ENCODE results near the gene ST6GALNAC5. TPM values are rescaled to one million over a fixed set of nuclear protein-coding genes. Genes with fewer than 3 reads are reported as not detected.

The ST6GALNAC5 gene
- total RNA-seq, 1 experiment from 2014 or later, result not detected

DNA sequence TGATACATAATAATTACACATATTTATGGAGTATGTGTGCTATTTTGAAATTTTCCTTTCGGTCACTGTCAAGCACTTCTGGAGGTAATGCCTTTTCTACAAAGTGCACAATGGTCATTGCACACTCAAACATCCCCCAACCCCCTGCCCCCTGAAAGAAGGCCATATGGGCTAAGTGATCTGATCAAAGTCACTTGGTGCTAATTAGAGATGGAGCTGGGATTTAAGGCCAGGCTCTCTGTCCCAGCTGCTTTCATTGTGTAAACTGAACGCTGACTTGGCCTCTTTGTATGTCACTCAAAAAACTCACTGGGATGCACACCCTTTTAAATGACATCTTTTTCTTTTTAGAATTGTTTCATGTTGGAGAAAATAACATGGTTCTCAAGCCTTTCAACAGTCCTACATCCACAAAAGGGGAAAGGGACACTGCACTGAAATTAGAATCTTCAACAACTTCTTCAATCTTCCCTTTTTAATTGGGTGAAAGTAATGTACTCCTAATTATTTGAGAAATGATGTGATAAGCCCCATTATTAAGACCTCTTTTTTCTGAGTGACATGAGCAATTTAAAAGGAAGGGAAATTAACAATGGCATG, 149.2 kb downstream of the ST6GALNAC5 start:
- ATAC-seq (no peak), DNase-seq (ENCODE audit: low read depth, low spot score) (no peak)
- TF ChIP-seq CTCF (IDR thresholded peaks at IDR 0.05) (no peak), TCF7L2 (IDR thresholded peaks at IDR 0.05; ENCODE audit: low read depth, low read length) (no peak), SIN3A (IDR thresholded peaks at IDR 0.05; ENCODE audit: borderline replicate concordance, insufficient read depth, low read depth, low read length) (no peak), POLR2AphosphoS5 (IDR thresholded peaks at IDR 0.05; ENCODE audit: low read depth, low read length) (no peak)
- TF ChIP-seq, protein P1, sequence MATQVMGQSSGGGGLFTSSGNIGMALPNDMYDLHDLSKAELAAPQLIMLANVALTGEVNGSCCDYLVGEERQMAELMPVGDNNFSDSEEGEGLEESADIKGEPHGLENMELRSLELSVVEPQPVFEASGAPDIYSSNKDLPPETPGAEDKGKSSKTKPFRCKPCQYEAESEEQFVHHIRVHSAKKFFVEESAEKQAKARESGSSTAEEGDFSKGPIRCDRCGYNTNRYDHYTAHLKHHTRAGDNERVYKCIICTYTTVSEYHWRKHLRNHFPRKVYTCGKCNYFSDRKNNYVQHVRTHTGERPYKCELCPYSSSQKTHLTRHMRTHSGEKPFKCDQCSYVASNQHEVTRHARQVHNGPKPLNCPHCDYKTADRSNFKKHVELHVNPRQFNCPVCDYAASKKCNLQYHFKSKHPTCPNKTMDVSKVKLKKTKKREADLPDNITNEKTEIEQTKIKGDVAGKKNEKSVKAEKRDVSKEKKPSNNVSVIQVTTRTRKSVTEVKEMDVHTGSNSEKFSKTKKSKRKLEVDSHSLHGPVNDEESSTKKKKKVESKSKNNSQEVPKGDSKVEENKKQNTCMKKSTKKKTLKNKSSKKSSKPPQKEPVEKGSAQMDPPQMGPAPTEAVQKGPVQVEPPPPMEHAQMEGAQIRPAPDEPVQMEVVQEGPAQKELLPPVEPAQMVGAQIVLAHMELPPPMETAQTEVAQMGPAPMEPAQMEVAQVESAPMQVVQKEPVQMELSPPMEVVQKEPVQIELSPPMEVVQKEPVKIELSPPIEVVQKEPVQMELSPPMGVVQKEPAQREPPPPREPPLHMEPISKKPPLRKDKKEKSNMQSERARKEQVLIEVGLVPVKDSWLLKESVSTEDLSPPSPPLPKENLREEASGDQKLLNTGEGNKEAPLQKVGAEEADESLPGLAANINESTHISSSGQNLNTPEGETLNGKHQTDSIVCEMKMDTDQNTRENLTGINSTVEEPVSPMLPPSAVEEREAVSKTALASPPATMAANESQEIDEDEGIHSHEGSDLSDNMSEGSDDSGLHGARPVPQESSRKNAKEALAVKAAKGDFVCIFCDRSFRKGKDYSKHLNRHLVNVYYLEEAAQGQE (IDR thresholded peaks at IDR 0.05; ENCODE audit: insufficient read depth in 1 of 2, low read depth in 2 of 2, low read length in 1 of 2), result no peak
- Histone ChIP-seq H3K27ac (ENCODE audit: low read length) (no peak overlapping the region), H3K9me3 (ENCODE audit: control insufficient read depth, insufficient read depth, low read depth, low read length) (no peaks in the 10 kb centered on the region), H3K36me3 (ENCODE audit: control insufficient read depth, insufficient read depth, low read length) (no peaks in the 10 kb centered on the region), H3K27me3 (ENCODE audit: control insufficient read depth, insufficient read depth, low read length) (no peaks in the 10 kb centered on the region; the same call in 1 of the 2 replicates), H3K4me1 (ENCODE audit: control insufficient read depth, insufficient read depth, low read length) (no peaks in the 10 kb centered on the region), H3K4me3 (ENCODE audit: low read depth in 2 of 2, low read length in 2 of 2) (no peak overlapping the region)
- ChIA-PET CTCF (no interaction called here), POLR2A (no interaction called here)
- intact Hi-C loops (cut with micrococcal nuclease; ENCODE audit: unreplicated experiment) (no loop called here), in situ Hi-C loops (cut with HindIII; ENCODE audit: low pct_unique_long_range_greater_than_20kb, low sequenced_read_pairs) (no loop called here)
- BruUV-seq (replicated peaks), result no TSS peak

- no peaks in the 10 kb centered on the region for H3K4me1 ChIP-seq (ENCODE audit: control insufficient read depth, insufficient read depth, low read length)
- in situ Hi-C loops (cut with HindIII; ENCODE audit: low pct_unique_long_range_greater_than_20kb, low sequenced_read_pairs), result no loop called here
- no TSS peak for BruUV-seq (replicated peaks)
- TF ChIP-seq CTCF (IDR thresholded peaks at IDR 0.05), result no peak
- TF ChIP-seq SIN3A (IDR thresholded peaks at IDR 0.05; ENCODE audit: borderline replicate concordance, insufficient read depth, low read depth, low read length), result no peak
- no peak for TF ChIP-seq POLR2AphosphoS5 (IDR thresholded peaks at IDR 0.05; ENCODE audit: low read depth, low read length)
- TF ChIP-seq TCF7L2 (IDR thresholded peaks at IDR 0.05; ENCODE audit: low read depth, low read length), result no peak
- TF ChIP-seq, protein P1 (IDR thresholded peaks at IDR 0.05; ENCODE audit: insufficient read depth in 1 of 2, low read depth in 2 of 2, low read length in 1 of 2), result no peak
- no peak for ATAC-seq
- H3K9me3 ChIP-seq (ENCODE audit: control insufficient read depth, insufficient read depth, low read depth, low read length), result no peaks in the 10 kb centered on the region
- ChIA-PET CTCF (no interaction called here), POLR2A (no interaction called here)
- intact Hi-C loops (cut with micrococcal nuclease; ENCODE audit: unreplicated experiment), result no loop called here
- H3K36me3 ChIP-seq (ENCODE audit: control insufficient read depth, insufficient read depth, low read length), result no peaks in the 10 kb centered on the region
- H3K27ac ChIP-seq (ENCODE audit: low read length), result no peak overlapping the region
- DNase-seq (ENCODE audit: low read depth, low spot score), result no peak
- H3K27me3 ChIP-seq (ENCODE audit: control insufficient read depth, insufficient read depth, low read length), result no peaks in the 10 kb centered on the region; the same call in 1 of the 2 replicates
- H3K4me3 ChIP-seq (ENCODE audit: low read depth in 2 of 2, low read length in 2 of 2), result no peak overlapping the region
These were observed 151.0 kb downstream of the ST6GALNAC5 start for GRCh38 chr1:77018311-77018710.

Measured in Panc1 (cell line).